ENCODE data around the gene SALL1. TPM values are rescaled to one million over a fixed set of nuclear protein-coding genes. Genes with fewer than 3 reads are reported as not detected.

Gene SALL1
- total RNA-seq, 1 experiment from 2014 or later: not detected

- DNase-seq (ENCODE audit: low read depth, low spot score) (no peak), ATAC-seq (no peak)
- no peaks in the 10 kb centered on the region for H3K36me3 ChIP-seq (ENCODE audit: control insufficient read depth in 1 of 2, insufficient read depth in 2 of 2, low read length in 2 of 2)
- no peak overlapping the region for H3K4me3 ChIP-seq (replicated peaks in 1 of 2; ENCODE audit: low read depth in 1 of 2, low read length in 2 of 2)
- H4K20me1 ChIP-seq (ENCODE audit: insufficient read depth): no peaks in the 10 kb centered on the region
- CTCF ChIA-PET: no interaction called here
- H3K9me2 ChIP-seq (ENCODE audit: insufficient read depth): no peaks in the 10 kb centered on the region
- no TSS peak for BruUV-seq (replicated peaks)
- no peak overlapping the region for H2AFZ ChIP-seq (ENCODE audit: low read depth, low read length, poor library complexity, severe bottlenecking)
- H3K27me3 ChIP-seq (ENCODE audit: insufficient read depth, low read length): no peaks in the 10 kb centered on the region
- POLR2A ChIA-PET: no interaction called here
- no peak overlapping the region for H3K9ac ChIP-seq (ENCODE audit: low read length)
- H3K27ac ChIP-seq (ENCODE audit: low read depth, low read length): no peak overlapping the region
- TF ChIP-seq ELF1 (IDR thresholded peaks at IDR 0.05; ENCODE audit: borderline replicate concordance, low read depth) (no peak), YY1 (IDR thresholded peaks at IDR 0.05; ENCODE audit: extremely low read depth, insufficient replicate concordance, low read depth, low read length) (no peak), EZH2phosphoT487 (IDR thresholded peaks at IDR 0.05; ENCODE audit: borderline replicate concordance) (no peak), MAX (IDR thresholded peaks at IDR 0.05) (no peak), POLR2AphosphoS5 (IDR thresholded peaks at IDR 0.05; ENCODE audit: low read depth, low read length) (no peak), ZBTB33 (IDR thresholded peaks at IDR 0.05; ENCODE audit: extremely low read depth, insufficient replicate concordance, low read length) (no peak), SRF (IDR thresholded peaks at IDR 0.05; ENCODE audit: low read depth) (no peak), CTCF (IDR thresholded peaks at IDR 0.05 in 2 of 3, conservative IDR thresholded peaks at IDR 0.05 in 1 of 3; ENCODE audit: borderline replicate concordance in 1 of 3, insufficient read depth in 1 of 3, low read depth in 2 of 3, low read length in 2 of 3) (no peak), POLR2A (IDR thresholded peaks at IDR 0.05; ENCODE audit: borderline replicate concordance, extremely low read depth, insufficient read depth, insufficient read length) (no peak), ZNF274 (IDR thresholded peaks at IDR 0.05; ENCODE audit: low read depth, low read length) (no peak), JUND (IDR thresholded peaks at IDR 0.05) (no peak), CBX3 (IDR thresholded peaks at IDR 0.05; ENCODE audit: low read depth) (no peak), EGR1 (IDR thresholded peaks at IDR 0.05; ENCODE audit: low read depth) (no peak), FOSL1 (IDR thresholded peaks at IDR 0.05; ENCODE audit: low read depth) (no peak), SP1 (IDR thresholded peaks at IDR 0.05; ENCODE audit: low read depth) (no peak), TCF7L2 (IDR thresholded peaks at IDR 0.05; ENCODE audit: borderline replicate concordance, extremely low read depth, insufficient read depth, insufficient read length) (no peak), ATF3 (IDR thresholded peaks at IDR 0.05) (no peak), EZH2 (IDR thresholded peaks at IDR 0.05) (no peak), RAD21 (IDR thresholded peaks at IDR 0.05; ENCODE audit: low read depth) (no peak)
- no peak overlapping the region for H3K4me2 ChIP-seq (ENCODE audit: low read length)
- no peaks in the 10 kb centered on the region for H3K79me2 ChIP-seq (ENCODE audit: insufficient read depth, low read length)
- RAD21 ChIA-PET (ENCODE audit: low non-redundant PET in 1 of 2, low total read pairs in 2 of 2, uncharacterized antibody in 2 of 2, unreplicated experiment in 2 of 2): no interaction called here
- intact Hi-C loops (cut with micrococcal nuclease): no loop called here
- peaks cover 0 to 11% of the 10 kb centered on the region in 2 experiments; a peak in 2 of 4 replicates for H3K9me3 ChIP-seq (ENCODE audit: control insufficient read depth in 1 of 2, insufficient read depth in 1 of 2, low read depth in 1 of 2, low read length in 2 of 2)
- no peaks in the 10 kb centered on the region for H3K4me1 ChIP-seq (ENCODE audit: control insufficient read depth in 1 of 2, insufficient read depth in 2 of 2, low read length in 2 of 2)
Measured at GRCh38 chr16:51200793-51201192, 49.7 kb upstream of the SALL1 start.
